Measurements from ENCODE around the gene CDYL.

The CDYL gene

DNA sequence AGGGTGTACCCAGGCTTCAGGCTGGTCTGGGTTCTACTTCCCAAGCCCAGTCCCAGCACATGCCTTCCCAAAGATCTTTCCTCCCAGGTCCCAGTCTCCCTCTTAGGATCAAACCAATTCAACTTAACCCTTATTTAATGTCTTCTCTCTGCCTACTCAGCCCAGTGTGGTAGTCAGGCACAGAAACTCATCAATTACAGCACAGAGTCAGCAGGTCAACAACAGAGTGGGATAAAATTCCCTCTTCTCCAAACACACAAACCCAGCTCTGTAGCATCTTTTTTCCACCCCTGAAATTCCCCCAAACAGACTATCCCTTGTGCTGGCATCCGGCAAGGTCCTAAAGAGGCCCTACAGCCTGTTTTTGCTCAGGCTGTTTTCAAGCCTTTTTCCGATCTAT, 47.3 kb upstream of the CDYL start:
- TF ChIP-seq, protein P1, sequence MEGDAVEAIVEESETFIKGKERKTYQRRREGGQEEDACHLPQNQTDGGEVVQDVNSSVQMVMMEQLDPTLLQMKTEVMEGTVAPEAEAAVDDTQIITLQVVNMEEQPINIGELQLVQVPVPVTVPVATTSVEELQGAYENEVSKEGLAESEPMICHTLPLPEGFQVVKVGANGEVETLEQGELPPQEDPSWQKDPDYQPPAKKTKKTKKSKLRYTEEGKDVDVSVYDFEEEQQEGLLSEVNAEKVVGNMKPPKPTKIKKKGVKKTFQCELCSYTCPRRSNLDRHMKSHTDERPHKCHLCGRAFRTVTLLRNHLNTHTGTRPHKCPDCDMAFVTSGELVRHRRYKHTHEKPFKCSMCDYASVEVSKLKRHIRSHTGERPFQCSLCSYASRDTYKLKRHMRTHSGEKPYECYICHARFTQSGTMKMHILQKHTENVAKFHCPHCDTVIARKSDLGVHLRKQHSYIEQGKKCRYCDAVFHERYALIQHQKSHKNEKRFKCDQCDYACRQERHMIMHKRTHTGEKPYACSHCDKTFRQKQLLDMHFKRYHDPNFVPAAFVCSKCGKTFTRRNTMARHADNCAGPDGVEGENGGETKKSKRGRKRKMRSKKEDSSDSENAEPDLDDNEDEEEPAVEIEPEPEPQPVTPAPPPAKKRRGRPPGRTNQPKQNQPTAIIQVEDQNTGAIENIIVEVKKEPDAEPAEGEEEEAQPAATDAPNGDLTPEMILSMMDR (IDR thresholded peaks at IDR 0.05; ENCODE audit: poor library complexity, severe bottlenecking) = no peak
- peaks cover 13% of the 10 kb centered on the region for H3K4me1 ChIP-seq (ENCODE audit: insufficient read depth, poor library complexity, severe bottlenecking)
- ATAC-seq (ENCODE audit: low read depth) (no peak), DNase-seq (ENCODE audit: low spot score) (no peak)
- H3K9me3 ChIP-seq (ENCODE audit: severe bottlenecking) = peaks cover 4% of the 10 kb centered on the region
- H3K27ac ChIP-seq (ENCODE audit: poor library complexity, severe bottlenecking) = no peak overlapping the region
- no peaks in the 10 kb centered on the region for H3K36me3 ChIP-seq (ENCODE audit: low read depth)
- H3K4me3 ChIP-seq (ENCODE audit: severe bottlenecking) = no peak overlapping the region
- no peaks in the 10 kb centered on the region for H3K27me3 ChIP-seq (ENCODE audit: insufficient read depth, poor library complexity, severe bottlenecking)

- H3K9me3 ChIP-seq (ENCODE audit: severe bottlenecking) = peaks cover 4% of the 10 kb centered on the region
- peaks cover 19% of the 10 kb centered on the region for H3K4me1 ChIP-seq (ENCODE audit: insufficient read depth, poor library complexity, severe bottlenecking)
- H3K36me3 ChIP-seq (ENCODE audit: low read depth) = no peaks in the 10 kb centered on the region
- TF ChIP-seq, protein P1 (IDR thresholded peaks at IDR 0.05; ENCODE audit: poor library complexity, severe bottlenecking) = no peak
- no peak overlapping the region for H3K4me3 ChIP-seq (ENCODE audit: severe bottlenecking)
- H3K27me3 ChIP-seq (ENCODE audit: insufficient read depth, poor library complexity, severe bottlenecking) = no peaks in the 10 kb centered on the region
- no peak for DNase-seq (ENCODE audit: low spot score)
- no peak for ATAC-seq (ENCODE audit: low read depth)
- H3K27ac ChIP-seq (ENCODE audit: poor library complexity, severe bottlenecking) = peak overlapping the region; percentile 92
These were observed 44.2 kb upstream of the CDYL start for GRCh38 chr6:4731996-4732395.

DNA sequence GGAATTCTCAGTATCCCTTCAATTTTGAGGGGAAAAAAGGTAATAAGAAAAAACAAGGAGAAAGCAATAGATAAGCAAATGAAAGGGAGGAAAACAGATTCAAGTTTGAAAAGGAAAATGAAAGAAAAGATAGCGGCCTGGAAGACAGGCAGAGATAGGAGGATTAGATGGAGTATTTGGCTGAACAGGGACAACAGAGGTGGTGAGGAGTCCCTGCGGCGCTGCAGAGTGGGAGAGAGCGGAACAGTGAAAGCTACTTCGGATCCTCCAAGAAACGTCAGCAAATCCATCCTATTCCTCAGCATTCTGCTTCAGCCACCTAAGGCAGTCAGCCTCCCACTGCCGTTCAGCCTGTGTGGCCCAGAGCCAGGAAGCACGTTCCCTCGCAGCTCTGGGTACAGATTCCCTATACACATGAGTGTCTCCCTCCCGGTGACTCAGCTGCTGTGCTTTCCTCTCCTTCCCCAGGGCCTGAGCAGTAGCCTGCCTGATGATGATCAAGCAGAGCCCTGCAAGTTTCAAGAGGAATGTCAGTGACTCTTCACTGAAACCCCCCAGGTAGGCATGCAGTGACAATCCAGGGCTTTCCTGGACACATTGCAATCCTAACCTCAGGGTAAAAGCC, 43.4 kb upstream of the CDYL start:
- peaks cover 19% of the 10 kb centered on the region for H3K4me1 ChIP-seq (ENCODE audit: insufficient read depth, poor library complexity, severe bottlenecking)
- no peak overlapping the region for H3K4me3 ChIP-seq (ENCODE audit: severe bottlenecking)
- TF ChIP-seq, protein P1 (IDR thresholded peaks at IDR 0.05; ENCODE audit: poor library complexity, severe bottlenecking) = no peak
- H3K9me3 ChIP-seq (ENCODE audit: severe bottlenecking) = peaks cover 2% of the 10 kb centered on the region
- H3K27me3 ChIP-seq (ENCODE audit: insufficient read depth, poor library complexity, severe bottlenecking) = no peaks in the 10 kb centered on the region
- no peaks in the 10 kb centered on the region for H3K36me3 ChIP-seq (ENCODE audit: low read depth)
- ATAC-seq (ENCODE audit: low read depth) (peak; percentile 98), DNase-seq (ENCODE audit: low spot score) (peak; percentile 93)
- H3K27ac ChIP-seq (ENCODE audit: poor library complexity, severe bottlenecking) = peak overlapping the region; percentile 92

DNA sequence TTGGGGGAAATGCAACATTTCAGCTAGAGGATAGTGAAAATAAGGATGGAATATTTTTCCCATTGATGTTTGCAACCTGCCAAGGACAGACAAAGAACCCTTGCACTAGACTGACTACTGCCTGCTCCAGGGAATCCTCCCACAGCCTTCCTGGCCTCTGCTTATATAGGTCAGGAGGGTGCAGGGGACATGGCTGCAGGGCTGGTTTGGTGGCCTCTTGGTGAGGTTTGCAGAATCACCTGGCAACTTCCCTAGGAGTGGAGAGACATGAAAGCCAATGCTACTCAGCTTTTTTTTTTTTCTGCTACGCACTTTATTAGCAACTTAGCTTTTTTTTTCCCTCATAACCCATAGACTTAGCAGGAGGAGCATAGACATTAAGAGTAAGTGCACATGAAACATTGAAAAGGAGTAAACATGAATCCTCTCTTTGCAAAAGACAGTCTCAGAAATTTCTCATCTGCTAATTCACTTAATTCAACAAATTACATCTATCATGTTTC, 39.8 kb upstream of the CDYL start:
- DNase-seq (ENCODE audit: low spot score) = no peak
- TF ChIP-seq, protein P1 (IDR thresholded peaks at IDR 0.05; ENCODE audit: poor library complexity, severe bottlenecking) = no peak
- H3K27ac ChIP-seq (ENCODE audit: poor library complexity, severe bottlenecking) = no peak overlapping the region

GRCh38 chr6:4740032-4740431, 36.2 kb upstream of the CDYL start:
- Histone ChIP-seq H3K27ac (ENCODE audit: poor library complexity, severe bottlenecking) (no peak overlapping the region), H3K36me3 (ENCODE audit: low read depth) (no peaks in the 10 kb centered on the region), H3K4me1 (ENCODE audit: insufficient read depth, poor library complexity, severe bottlenecking) (peaks cover 3% of the 10 kb centered on the region), H3K4me3 (ENCODE audit: severe bottlenecking) (no peak overlapping the region), H3K27me3 (ENCODE audit: insufficient read depth, poor library complexity, severe bottlenecking) (no peaks in the 10 kb centered on the region), H3K9me3 (ENCODE audit: severe bottlenecking) (no peaks in the 10 kb centered on the region)
- TF ChIP-seq, protein P1 (IDR thresholded peaks at IDR 0.05; ENCODE audit: poor library complexity, severe bottlenecking) = no peak
- DNase-seq (ENCODE audit: low spot score) (no peak), ATAC-seq (ENCODE audit: low read depth) (no peak)

More for the DNA sequence above, 39.8 kb upstream of the CDYL start:
- Histone ChIP-seq H3K27me3 (ENCODE audit: insufficient read depth, poor library complexity, severe bottlenecking) (no peaks in the 10 kb centered on the region), H3K9me3 (ENCODE audit: severe bottlenecking) (no peaks in the 10 kb centered on the region), H3K36me3 (ENCODE audit: low read depth) (no peaks in the 10 kb centered on the region), H3K4me3 (ENCODE audit: severe bottlenecking) (no peak overlapping the region), H3K4me1 (ENCODE audit: insufficient read depth, poor library complexity, severe bottlenecking) (peaks cover 19% of the 10 kb centered on the region)
- no peak for ATAC-seq (ENCODE audit: low read depth)
